H1 (cell line): ENCODE measurements around the gene LOXHD1. TPM values are rescaled to one million over a fixed set of nuclear protein-coding genes. Genes with fewer than 3 reads are reported as not detected.

ENCODE experiments used
- CTCF ChIA-PET: fragments of 300-600 bp; sonication (Branson Sonifier 250); formaldehyde crosslinking; loops from one replicate; lab custom pipeline; 2021; ENCODE audit not compliant: partially characterized antibody; lab: Charles Lee
- POLR2A ChIA-PET: fragments of 300-600 bp; sonication (Branson Sonifier 250); formaldehyde crosslinking; loops from one replicate; lab custom pipeline; 2021; ENCODE audit warnings: inconsistent platforms; ENCODE audit not compliant: partially characterized antibody; lab: Charles Lee
- DNase-seq, 2 experiments: peaks; one replicate each; pipeline versions ENCODE4 v3.0.0 to v3.0.0-alpha.2; 2010 to 2022; ENCODE audit warnings: low spot score in 2 of 2, low read depth in 1 of 2, mixed read lengths in 1 of 2
- FAIRE-seq: peaks from 2 replicates; lab custom pipeline; 2011; peaks lifted over from hg19 to GRCh38; lab: Jason Lieb, UNC
- H2AFZ ChIP-seq: 2 replicates; pipeline ENCODE4 v1.8.1; 2012; ENCODE audit warnings: low read length, inconsistent platforms
- H2AK5ac ChIP-seq: 2 replicates; pipeline ENCODE4 v1.6.1; 2013; ENCODE audit warnings: low read depth, low read length
- H2BK120ac ChIP-seq: replicated peaks from 2 replicates; pipeline ENCODE3; 2013; ENCODE audit warnings: low read depth, low read length, inconsistent platforms
- H2BK12ac ChIP-seq: 2 replicates; pipeline ENCODE4 v1.6.1; 2013; ENCODE audit warnings: low read depth, low read length
- H2BK15ac ChIP-seq: 2 replicates; pipeline ENCODE4 v1.6.1; 2013; ENCODE audit warnings: low read length
- H2BK20ac ChIP-seq: 2 replicates; pipeline ENCODE4 v1.6.1; 2013; ENCODE audit warnings: low read length
- H2BK5ac ChIP-seq: 2 replicates; pipeline ENCODE4 v1.6.1; 2013; ENCODE audit warnings: low read depth, low read length
- H3K14ac ChIP-seq: 2 replicates; pipeline ENCODE4 v1.6.1; 2013; ENCODE audit warnings: inconsistent platforms; ENCODE audit not compliant: insufficient read length
- H3K18ac ChIP-seq: 2 replicates; pipeline ENCODE4 v1.6.1; 2013; ENCODE audit warnings: low read length; ENCODE audit errors: extremely low read depth
- H3K23ac ChIP-seq: 2 replicates; pipeline ENCODE4 v1.6.1; 2013; ENCODE audit warnings: inconsistent platforms; ENCODE audit not compliant: insufficient read length
- H3K23me2 ChIP-seq: 2 replicates; pipeline ENCODE4 v1.6.1; 2013; ENCODE audit warnings: low read depth, low read length
- H3K27ac ChIP-seq: 2 replicates; pipeline ENCODE4 v1.6.1; 2011; ENCODE audit warnings: low read depth, low read length, inconsistent platforms
- H3K27me3 ChIP-seq, 4 experiments: replicated peaks in 1 of 4; 1 replicate in 1 of 4; 2 replicates in 3 of 4; pipeline versions ENCODE4 v1.6.1 to v1.8.1; 2011 to 2013; ENCODE audit warnings: low read length in 3 of 4, mild to moderate bottlenecking in 3 of 4, inconsistent platforms in 2 of 4, mixed read lengths in 2 of 4, moderate library complexity in 1 of 4; ENCODE audit not compliant: control insufficient read depth in 3 of 4, insufficient read depth in 3 of 4; ENCODE audit errors: extremely low read depth in 1 of 4
- H3K36me3 ChIP-seq, 4 experiments: 2 replicates each; pipeline versions ENCODE4 v1.6.1 to v1.8.1; 2011 to 2013; ENCODE audit warnings: mild to moderate bottlenecking in 4 of 4, low read length in 3 of 4, moderate library complexity in 2 of 4, control low read depth in 1 of 4, inconsistent platforms in 1 of 4; ENCODE audit not compliant: insufficient read depth in 4 of 4, control insufficient read depth in 2 of 4
- H3K4ac ChIP-seq: replicated peaks from 2 replicates; pipeline ENCODE3; 2013; ENCODE audit warnings: low read length, low read depth, mixed read lengths, inconsistent platforms; ENCODE audit not compliant: insufficient read length
- H3K4me1 ChIP-seq, 4 experiments: replicated peaks in 1 of 4; 1 replicate in 1 of 4; 2 replicates in 3 of 4; pipeline versions ENCODE4 v1.6.1 to v1.8.1; 2011 to 2013; ENCODE audit warnings: low read length in 3 of 4, inconsistent platforms in 2 of 4, mixed read lengths in 1 of 4; ENCODE audit not compliant: insufficient read depth in 4 of 4, control insufficient read depth in 3 of 4
- H3K4me2 ChIP-seq, 2 experiments: 2 replicates each; pipeline versions ENCODE4 v1.6.1 to v1.8.1; 2011 to 2013; ENCODE audit warnings: low read depth in 2 of 2, low read length in 2 of 2, control low read depth in 1 of 2, inconsistent platforms in 1 of 2, mild to moderate bottlenecking in 1 of 2; ENCODE audit not compliant: insufficient read depth in 1 of 2
- H3K4me3 ChIP-seq, 4 experiments: fragments of 200-600, 300-600 bp in 1 of 4; sonication (generic), shearing (Covaris generic), sonication (Bioruptor Twin) in 1 of 4; 2 replicates each; pipeline versions ENCODE4 v1.5.1 to v1.8.1; 2011 to 2016; ENCODE audit warnings: low read length in 4 of 4, low read depth in 3 of 4, control low read depth in 2 of 4, inconsistent platforms in 2 of 4, mild to moderate bottlenecking in 2 of 4, mixed read lengths in 1 of 4, moderate library complexity in 1 of 4; ENCODE audit not compliant: insufficient read depth in 2 of 4; ENCODE audit errors: extremely low read depth in 1 of 4
- H3K56ac ChIP-seq: replicated peaks from 2 replicates; pipeline ENCODE3; 2013; ENCODE audit warnings: low read depth, mild to moderate bottlenecking, mixed read lengths, low read length, inconsistent platforms; ENCODE audit not compliant: insufficient read length
- H3K79me1 ChIP-seq: 2 replicates; pipeline ENCODE4 v1.6.1; 2013; ENCODE audit warnings: low read depth, low read length, control low read depth
- H3K79me2 ChIP-seq, 2 experiments: 2 replicates each; pipeline versions ENCODE4 v1.6.1 to v1.8.1; 2012 to 2013; ENCODE audit warnings: low read length in 2 of 2, mild to moderate bottlenecking in 2 of 2, inconsistent platforms in 1 of 2; ENCODE audit not compliant: insufficient read depth in 2 of 2, control insufficient read depth in 1 of 2
- H3K9ac ChIP-seq, 4 experiments: replicated peaks in 1 of 4; 1 replicate in 1 of 4; 2 replicates in 3 of 4; pipeline versions ENCODE4 v1.6.1 to v1.8.1; 2011 to 2013; ENCODE audit warnings: low read depth in 3 of 4, low read length in 3 of 4, control low read depth in 2 of 4, mild to moderate bottlenecking in 2 of 4, moderate library complexity in 2 of 4, inconsistent platforms in 1 of 4; ENCODE audit errors: extremely low read depth in 1 of 4
- H3K9me3 ChIP-seq, 2 experiments: 2 replicates each; pipeline versions ENCODE4 v1.6.1 to v1.8.1; 2012 to 2013; ENCODE audit warnings: mild to moderate bottlenecking in 2 of 2, moderate library complexity in 2 of 2, control low read depth in 1 of 2, inconsistent platforms in 1 of 2, low read depth in 1 of 2, low read length in 1 of 2, mixed read lengths in 1 of 2; ENCODE audit not compliant: insufficient read depth in 2 of 2
- H4K20me1 ChIP-seq, 2 experiments: replicated peaks in 1 of 2; 2 replicates each; pipeline versions ENCODE3 to v1.8.1; 2011 to 2013; ENCODE audit warnings: inconsistent platforms in 2 of 2, low read length in 2 of 2, mild to moderate bottlenecking in 1 of 2; ENCODE audit not compliant: insufficient read depth in 2 of 2, control insufficient read depth in 1 of 2
- H4K5ac ChIP-seq: 2 replicates; pipeline ENCODE4 v1.6.1; 2013; ENCODE audit warnings: low read length, low read depth, mixed read lengths, inconsistent platforms; ENCODE audit not compliant: insufficient read length
- H4K8ac ChIP-seq: 2 replicates; pipeline ENCODE4 v1.8.0; 2013; ENCODE audit warnings: mild to moderate bottlenecking, moderate library complexity, low read length, inconsistent platforms; ENCODE audit not compliant: insufficient read depth; ENCODE audit errors: extremely low read depth
- H4K91ac ChIP-seq: replicated peaks from 2 replicates; pipeline ENCODE3; 2013; ENCODE audit warnings: low read length, mixed read lengths, inconsistent platforms; ENCODE audit not compliant: insufficient read length
- WGBS, 2 experiments: shearing (Covaris generic) in 1 of 2; methylation state at CpG; one replicate each; pipeline versions ENCODE4 v1.1.6 to v1.1.7; 2013 to 2015; ENCODE audit warnings: low lambda C conversion rate in 2 of 2, mixed read lengths in 2 of 2, inconsistent platforms in 1 of 2, low coverage in 1 of 2, missing lambda C conversion rate in 1 of 2; ENCODE audit not compliant: insufficient replicate concordance in 2 of 2, insufficient coverage in 1 of 2, insufficient read length in 1 of 2; ENCODE audit errors: extremely low coverage in 1 of 2, missing lambda C conversion rate in 1 of 2; 5-methylcytosine and 5-hydroxymethylcytosine counted together
- polyA plus RNA-seq, 7 experiments: library from polyadenylated mRNA; depleted of rRNA in 3 of 7; stranded (reverse) in 5 of 7; unstranded in 2 of 7; fragments of >200 nt in 5 of 7; fragments of 200-250 nt in 2 of 7; gene quantifications; 1 replicate in 5 of 7; 2 replicates in 1 of 7; 4 replicates in 1 of 7; pipeline versions ENCODE4 v1.2.1 to v1.2.3, GENCODE V29; 2011 to 2013; ENCODE audit warnings: missing spikeins in 2 of 7, mixed read lengths in 2 of 7
- total RNA-seq: library from RNA; stranded (reverse); fragmentation: NEBNext Ultra II Directional; extraction: Animal tissue kit (Norgen Biotek cat#: 25700); gene quantifications from 2 replicates; pipeline ENCODE4 v1.2.1, GENCODE V29; 2021

LOXHD1 gene
- total and polyA plus RNA-seq, 2 of the 8 experiments (the other 6 are each of a cell fraction or from before 2014, with no cell fraction given): 0.02 TPM; not detected in 1

GRCh38 chr18:46668694-46669093, 11.7 kb upstream of the LOXHD1 start:
- CTCF ChIA-PET: interaction anchor here (0.9 to 2.6 kb wide), 3 partner anchors 10 to 88 kb away, joined by 3 to 24 read pairs (median 4); partner anchors contain the start of genes LOXHD1 and ST8SIA5
- no peak for FAIRE-seq
- no peak overlapping the region for H3K14ac ChIP-seq

More at GRCh38 chr18:46668694-46669093, 11.7 kb upstream of the LOXHD1 start:
- Histone ChIP-seq H3K4ac (no peak overlapping the region), H3K27ac (no peak overlapping the region), H2AK5ac (no peak overlapping the region), H3K9me3 (no peaks in the 10 kb centered on the region), H3K4me3 (no peak overlapping the region), H3K4me1 (peaks cover 0 to 4% (median under 1%) of the 10 kb centered on the region in 4 experiments; a peak in 4 of 7 replicates), H2BK5ac (no peak overlapping the region), H3K23ac (no peak overlapping the region), H3K79me1 (no peaks in the 10 kb centered on the region; the same call in 1 of the 2 replicates), H3K18ac (no peak overlapping the region), H2BK20ac (no peak overlapping the region), H4K20me1 (no peaks in the 10 kb centered on the region), H2AFZ (no peak overlapping the region), H2BK12ac (no peak overlapping the region), H4K5ac (no peak overlapping the region), H4K91ac (no peak overlapping the region), H3K79me2 (no peaks in the 10 kb centered on the region), H3K56ac (no peak overlapping the region), H4K8ac (no peak overlapping the region; the same call in 1 of the 2 replicates), H3K23me2 (0 out of 2 replicates have a peak, but pooled peaks cover 2% of the 10 kb centered on the region), H3K4me2 (no peak overlapping the region), H3K36me3 (no peaks in the 10 kb centered on the region), H2BK15ac (no peak overlapping the region), H2BK120ac (no peak overlapping the region), H3K9ac (no peak overlapping the region), H3K27me3 (no peaks in the 10 kb centered on the region; a peak in 1 of 7 replicates)
- DNase-seq: no peak
- WGBS, 2 experiments: 87% methylated on average over 6 of the region's 6 CpGs; no CpG with 5 or more reads in 1 of the 2 experiments
- POLR2A ChIA-PET: interaction anchor here (0.8 kb wide), 1 partner anchor 249 kb away, joined by 3 read pairs; the partner anchor contains the start of genes KATNAL2 and PIAS2
